ENCODE results near the gene MICAL3. TPM values are rescaled to one million over a fixed set of nuclear protein-coding genes. Genes with fewer than 3 reads are reported as not detected.
A peak's percentile ranks its signal among the peaks of the same experiment; 100 is the strongest.

MICAL3 gene
- polyA plus RNA-seq, 1 of the 3 experiments (the other 2 are of a cell fraction) = 83.1 TPM

DNA sequence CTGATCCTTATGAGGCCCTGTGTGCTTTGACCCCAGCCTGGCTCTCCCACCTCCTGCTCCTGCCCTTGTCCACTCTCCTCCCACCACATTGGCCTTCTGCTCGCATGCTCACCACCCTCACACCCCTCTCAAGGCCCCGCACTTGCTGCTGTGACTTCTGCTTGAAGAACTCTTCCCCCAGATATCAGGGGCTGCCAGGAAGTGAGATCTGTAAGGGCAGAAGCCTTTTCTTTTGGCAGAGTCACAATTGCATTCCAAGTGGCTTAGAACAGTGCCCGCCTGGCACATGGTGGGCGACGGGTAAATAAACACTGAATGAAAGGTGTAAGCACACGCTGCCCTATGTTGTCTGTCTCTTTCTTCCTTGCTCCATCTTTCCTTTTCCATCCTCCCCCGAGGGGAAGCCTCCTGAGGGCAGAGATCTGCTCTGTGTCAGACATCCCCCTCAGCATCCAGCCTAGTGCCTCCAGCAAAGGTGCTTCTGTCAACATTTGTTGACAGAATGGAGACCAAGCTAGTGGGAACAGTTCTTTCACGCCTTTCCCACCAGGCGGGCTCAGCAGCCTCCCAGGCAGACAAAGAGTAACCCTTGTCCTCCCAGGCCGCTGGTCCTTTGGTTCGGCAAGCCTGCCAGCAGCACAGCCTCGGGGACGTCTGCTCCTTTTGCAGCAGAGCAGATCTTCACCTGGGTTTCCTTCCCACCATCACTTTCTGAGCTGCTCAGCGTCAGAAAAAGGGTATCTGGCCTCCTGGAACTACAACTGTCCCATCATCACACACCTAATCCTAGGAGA, 43.4 kb upstream of the MICAL3 start:
- no peaks in the 10 kb centered on the region for H4K20me1 ChIP-seq (ENCODE audit: insufficient read depth)
- no peaks in the 10 kb centered on the region for H3K9me2 ChIP-seq
- 87% methylated on average over 13 of the region's 14 CpGs for WGBS (ENCODE audit: low lambda C conversion rate)
- no peaks in the 10 kb centered on the region for H3K36me3 ChIP-seq (replicated peaks in 1 of 2; ENCODE audit: control insufficient read depth in 1 of 2, insufficient read depth in 2 of 2, low read length in 1 of 2)
- no peaks in the 10 kb centered on the region; a peak in 1 of 4 replicates for H3K4me1 ChIP-seq (ENCODE audit: control insufficient read depth in 1 of 2, insufficient read depth in 2 of 2, low read depth in 1 of 2, low read length in 1 of 2)
- TF ChIP-seq, protein P1, sequence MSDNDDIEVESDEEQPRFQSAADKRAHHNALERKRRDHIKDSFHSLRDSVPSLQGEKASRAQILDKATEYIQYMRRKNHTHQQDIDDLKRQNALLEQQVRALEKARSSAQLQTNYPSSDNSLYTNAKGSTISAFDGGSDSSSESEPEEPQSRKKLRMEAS (IDR thresholded peaks at IDR 0.05; ENCODE audit: low read depth) = 0 out of 2 replicates have a peak, but pooled peaks have one; percentile 11
- TF ChIP-seq ELF1 (IDR thresholded peaks at IDR 0.05) = no peak
- ChIA-PET CTCF (interaction anchor here (1.0 to 3.8 kb wide), 4 partner anchors 8 to 238 kb away, joined by 3 to 21 read pairs (median 12); partner anchors contain the start of gene MICAL3), POLR2A (no interaction called here)
- H2AFZ ChIP-seq (ENCODE audit: low read depth) = no peak overlapping the region
- H3K9me3 ChIP-seq = no peaks in the 10 kb centered on the region
- no peak overlapping the region for H3K4me2 ChIP-seq
- no peaks in the 10 kb centered on the region for H3K79me2 ChIP-seq (ENCODE audit: insufficient read depth)
- no peak overlapping the region for H3K27ac ChIP-seq (ENCODE audit: low read depth in 2 of 2, low read length in 1 of 2)
- H3K4me3 ChIP-seq (ENCODE audit: low read depth in 2 of 2, low read length in 1 of 2) = no peak overlapping the region
- no peak overlapping the region for H3K9ac ChIP-seq
- no peaks in the 10 kb centered on the region for H3K27me3 ChIP-seq (ENCODE audit: insufficient read depth)
- no peaks in the 10 kb centered on the region for H3F3A ChIP-seq (replicated peaks; ENCODE audit: insufficient read depth)
- DNase-seq = no peak

DNA sequence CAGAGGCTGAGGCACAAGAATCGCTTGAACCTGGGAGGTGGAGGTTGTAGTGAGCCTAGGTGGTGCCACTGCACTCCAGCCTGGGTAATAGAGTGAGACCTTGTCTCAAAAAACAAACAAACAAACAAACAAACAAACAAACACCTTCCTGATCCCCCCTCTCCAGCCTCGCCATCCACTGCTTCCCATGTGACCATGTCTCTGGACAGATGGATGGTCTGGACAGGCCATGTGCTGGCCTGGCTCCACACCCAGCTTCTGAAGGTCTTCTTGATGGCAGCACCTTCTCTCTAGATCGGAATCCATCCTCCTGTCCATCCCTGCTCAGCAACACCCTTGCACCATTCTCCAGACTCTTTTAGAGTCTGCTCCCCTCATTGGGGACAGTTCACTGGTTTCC, 42.8 kb upstream of the MICAL3 start:
- H4K20me1 ChIP-seq (ENCODE audit: insufficient read depth) = no peaks in the 10 kb centered on the region
- H3F3A ChIP-seq (replicated peaks; ENCODE audit: insufficient read depth) = no peaks in the 10 kb centered on the region
- POLR2A ChIA-PET = no interaction called here
- H3K27ac ChIP-seq (ENCODE audit: low read depth in 2 of 2, low read length in 1 of 2) = no peak overlapping the region
- no peaks in the 10 kb centered on the region for H3K9me2 ChIP-seq
- no peaks in the 10 kb centered on the region for H3K9me3 ChIP-seq
- no peak overlapping the region for H3K9ac ChIP-seq
- H3K79me2 ChIP-seq (ENCODE audit: insufficient read depth) = no peaks in the 10 kb centered on the region
- H3K4me2 ChIP-seq = no peak overlapping the region
- CTCF ChIA-PET = interaction anchor here (3.8 kb wide), 1 partner anchor 9 kb away, joined by 21 read pairs; no protein-coding TSS in a partner anchor
- no peaks in the 10 kb centered on the region for H3K36me3 ChIP-seq (replicated peaks in 1 of 2; ENCODE audit: control insufficient read depth in 1 of 2, insufficient read depth in 2 of 2, low read length in 1 of 2)
- TF ChIP-seq TEAD4 (IDR thresholded peaks at IDR 0.05; ENCODE audit: borderline replicate concordance, insufficient read depth) = no peak
- TF ChIP-seq TCF12 (IDR thresholded peaks at IDR 0.05) = no peak
- TF ChIP-seq, protein P2, sequence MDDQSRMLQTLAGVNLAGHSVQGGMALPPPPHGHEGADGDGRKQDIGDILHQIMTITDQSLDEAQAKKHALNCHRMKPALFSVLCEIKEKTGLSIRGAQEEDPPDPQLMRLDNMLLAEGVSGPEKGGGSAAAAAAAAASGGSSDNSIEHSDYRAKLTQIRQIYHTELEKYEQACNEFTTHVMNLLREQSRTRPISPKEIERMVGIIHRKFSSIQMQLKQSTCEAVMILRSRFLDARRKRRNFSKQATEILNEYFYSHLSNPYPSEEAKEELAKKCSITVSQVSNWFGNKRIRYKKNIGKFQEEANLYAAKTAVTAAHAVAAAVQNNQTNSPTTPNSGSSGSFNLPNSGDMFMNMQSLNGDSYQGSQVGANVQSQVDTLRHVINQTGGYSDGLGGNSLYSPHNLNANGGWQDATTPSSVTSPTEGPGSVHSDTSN (IDR thresholded peaks at IDR 0.05) = no peak
- TF ChIP-seq, protein P3, sequence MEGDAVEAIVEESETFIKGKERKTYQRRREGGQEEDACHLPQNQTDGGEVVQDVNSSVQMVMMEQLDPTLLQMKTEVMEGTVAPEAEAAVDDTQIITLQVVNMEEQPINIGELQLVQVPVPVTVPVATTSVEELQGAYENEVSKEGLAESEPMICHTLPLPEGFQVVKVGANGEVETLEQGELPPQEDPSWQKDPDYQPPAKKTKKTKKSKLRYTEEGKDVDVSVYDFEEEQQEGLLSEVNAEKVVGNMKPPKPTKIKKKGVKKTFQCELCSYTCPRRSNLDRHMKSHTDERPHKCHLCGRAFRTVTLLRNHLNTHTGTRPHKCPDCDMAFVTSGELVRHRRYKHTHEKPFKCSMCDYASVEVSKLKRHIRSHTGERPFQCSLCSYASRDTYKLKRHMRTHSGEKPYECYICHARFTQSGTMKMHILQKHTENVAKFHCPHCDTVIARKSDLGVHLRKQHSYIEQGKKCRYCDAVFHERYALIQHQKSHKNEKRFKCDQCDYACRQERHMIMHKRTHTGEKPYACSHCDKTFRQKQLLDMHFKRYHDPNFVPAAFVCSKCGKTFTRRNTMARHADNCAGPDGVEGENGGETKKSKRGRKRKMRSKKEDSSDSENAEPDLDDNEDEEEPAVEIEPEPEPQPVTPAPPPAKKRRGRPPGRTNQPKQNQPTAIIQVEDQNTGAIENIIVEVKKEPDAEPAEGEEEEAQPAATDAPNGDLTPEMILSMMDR (IDR thresholded peaks at IDR 0.05) = no peak
- no peak for TF ChIP-seq SIN3A (IDR thresholded peaks at IDR 0.05; ENCODE audit: borderline replicate concordance, low read depth, low read length)
- H3K4me3 ChIP-seq (ENCODE audit: low read depth in 2 of 2, low read length in 1 of 2) = no peak overlapping the region
- DNase-seq = no peak
- H3K27me3 ChIP-seq (ENCODE audit: insufficient read depth) = no peaks in the 10 kb centered on the region
- H2AFZ ChIP-seq (ENCODE audit: low read depth) = no peak overlapping the region
- WGBS (ENCODE audit: low lambda C conversion rate) = 83% methylated on average over 3 of the region's 3 CpGs
- H3K4me1 ChIP-seq (ENCODE audit: control insufficient read depth in 1 of 2, insufficient read depth in 2 of 2, low read depth in 1 of 2, low read length in 1 of 2) = no peaks in the 10 kb centered on the region; a peak in 1 of 4 replicates
